ENCODE data around the gene ZNF672.

ZNF672 gene

DNA sequence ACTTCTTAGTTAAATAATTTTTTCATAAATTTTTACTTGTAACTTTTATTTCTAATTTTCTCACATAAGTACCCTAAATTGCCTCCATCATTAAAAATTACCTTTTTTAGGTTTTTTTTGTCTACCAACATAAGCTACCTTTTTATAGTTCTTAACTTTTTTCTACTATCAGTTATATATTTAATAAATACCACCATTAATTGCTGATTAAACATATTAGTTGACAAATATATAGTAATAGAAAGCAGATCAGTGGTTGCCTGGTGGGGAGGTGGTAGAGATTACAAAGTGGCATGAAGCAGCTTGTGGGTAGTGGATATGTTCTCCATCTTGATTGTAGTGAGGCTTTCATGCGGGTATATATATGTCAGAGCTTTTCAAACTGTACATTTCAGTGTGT, 6.2 kb upstream of the ZNF672 start:
- in situ Hi-C loops (cut with MboI; ENCODE audit: low sequenced_read_pairs) = no loop called here

DNA sequence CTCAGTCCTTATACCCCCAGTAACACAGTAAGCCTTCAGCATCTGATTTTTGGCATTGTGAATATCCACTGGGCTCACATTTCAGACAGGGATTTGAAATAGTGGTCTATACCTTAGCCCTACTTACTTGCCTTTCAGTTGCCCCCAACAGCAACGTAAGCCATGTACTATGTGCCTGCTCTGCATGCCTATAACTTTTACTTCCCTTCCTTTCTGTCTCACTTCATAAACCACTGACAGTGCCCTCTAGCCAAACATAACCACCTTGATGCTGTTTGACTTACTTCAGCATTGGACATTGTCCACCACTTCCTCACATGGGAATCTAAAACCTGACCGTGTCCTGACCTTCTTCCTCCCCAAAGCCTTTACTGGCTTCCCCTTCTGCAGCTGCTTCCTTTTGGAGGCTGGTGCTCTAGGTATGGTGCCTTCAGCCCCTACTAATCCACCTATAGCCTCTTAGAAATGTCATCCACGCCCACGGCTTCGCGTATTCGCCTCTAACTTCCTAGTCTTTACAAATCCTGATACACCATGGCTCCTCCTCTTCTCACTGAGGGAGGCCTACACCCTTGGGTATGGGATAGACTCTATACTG, 3.6 kb upstream of the ZNF672 start:
- in situ Hi-C loops (cut with MboI; ENCODE audit: low sequenced_read_pairs) = no loop called here

DNA sequence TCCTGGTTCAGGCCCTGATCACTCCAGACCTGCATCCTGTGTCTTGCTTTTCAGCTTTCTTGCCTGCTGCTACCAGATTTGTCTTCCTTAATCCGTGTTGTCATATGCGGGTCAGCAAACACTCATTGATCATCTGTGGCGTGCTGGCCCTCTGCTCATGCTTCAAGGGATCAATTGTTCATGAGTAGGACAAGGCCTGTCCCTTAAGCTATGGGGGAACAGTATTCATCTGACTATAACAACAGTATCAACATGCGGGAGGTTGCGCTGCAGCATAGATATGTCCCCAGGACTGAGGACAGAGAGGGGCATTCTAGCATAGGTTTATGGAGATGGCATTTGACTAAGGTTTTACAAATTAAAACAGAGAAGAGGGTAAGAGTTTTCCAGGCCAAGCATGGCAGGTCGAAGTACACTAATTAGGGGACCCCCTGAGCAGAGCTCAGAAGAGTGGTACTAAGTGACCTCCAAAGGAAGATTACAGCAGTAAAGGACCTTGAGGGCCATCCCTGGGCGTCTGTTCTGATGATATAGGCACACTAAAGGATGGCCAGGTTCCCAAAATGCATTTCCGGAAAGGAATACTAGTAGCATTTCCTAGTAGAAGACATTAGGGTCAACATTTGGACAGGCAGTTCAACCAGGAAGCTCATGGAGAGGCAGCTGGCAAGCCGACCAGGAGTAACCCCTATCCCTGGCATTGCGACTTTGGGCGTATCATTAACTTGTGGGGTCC, 811 bp upstream of the ZNF672 start:
- in situ Hi-C loops (cut with MboI; ENCODE audit: low sequenced_read_pairs) = no loop called here

DNA sequence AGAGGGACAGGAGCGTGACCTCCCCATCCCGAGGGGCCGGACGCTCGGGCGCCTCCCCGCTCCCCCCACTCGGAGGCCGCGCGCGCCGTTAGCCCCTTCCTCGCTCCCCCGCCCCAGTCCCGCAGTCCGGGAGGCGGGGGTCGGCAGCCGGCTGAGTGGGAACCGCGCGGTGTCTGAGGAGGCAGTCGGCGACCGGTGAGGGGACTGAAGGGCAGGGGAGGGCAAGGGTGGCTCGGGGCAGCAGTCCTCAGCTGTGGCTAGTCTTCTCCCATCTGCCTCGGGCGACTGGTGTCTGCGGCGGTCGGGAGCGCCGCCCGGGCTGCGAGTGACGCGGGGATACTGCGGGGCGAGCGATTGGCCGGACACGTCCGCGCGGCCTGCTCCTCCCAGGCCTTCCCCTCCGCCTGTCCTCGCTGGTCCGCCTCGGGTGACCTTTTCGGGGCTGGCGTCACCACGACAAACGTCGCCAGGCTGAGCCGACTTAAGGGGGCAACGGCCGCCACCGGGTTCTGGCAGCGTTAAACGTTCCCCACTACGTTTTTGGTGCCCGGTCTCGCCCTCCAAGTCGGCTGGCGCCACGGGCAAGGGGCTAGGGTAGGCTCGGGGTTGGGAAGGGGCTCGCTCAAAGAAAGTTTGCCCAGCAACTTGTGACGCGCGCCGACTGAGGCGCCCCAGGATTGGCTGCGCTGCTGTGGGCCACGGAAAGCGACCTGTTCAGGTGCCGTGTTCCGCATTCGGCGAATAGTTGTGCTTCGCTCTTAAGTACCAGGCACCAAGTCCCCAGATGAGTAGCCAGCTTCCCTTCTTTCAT, 538 bp downstream of the ZNF672 start:
- in situ Hi-C loops (cut with MboI; ENCODE audit: low sequenced_read_pairs) = no loop called here

DNA sequence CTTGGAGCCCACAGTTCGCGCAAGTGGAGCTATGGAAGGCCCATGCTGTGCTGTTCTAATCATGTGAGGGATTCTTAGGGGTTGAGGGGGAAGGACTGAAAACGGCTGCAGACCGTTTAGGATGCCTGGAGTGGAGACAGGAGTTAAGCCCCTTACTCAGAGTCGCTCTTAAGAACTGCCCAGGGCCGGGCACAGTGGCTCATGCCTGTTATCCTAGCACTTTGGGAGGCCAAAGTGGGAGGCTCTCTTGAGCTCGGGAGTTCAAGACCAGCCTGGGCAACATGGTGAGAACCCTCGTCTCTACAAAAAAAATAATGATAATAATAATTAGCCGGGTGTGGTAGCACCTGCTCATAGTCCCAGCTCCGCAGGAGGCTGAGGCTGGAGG, 1.1 kb downstream of the ZNF672 start:
- in situ Hi-C loops (cut with MboI; ENCODE audit: low sequenced_read_pairs) = no loop called here

DNA sequence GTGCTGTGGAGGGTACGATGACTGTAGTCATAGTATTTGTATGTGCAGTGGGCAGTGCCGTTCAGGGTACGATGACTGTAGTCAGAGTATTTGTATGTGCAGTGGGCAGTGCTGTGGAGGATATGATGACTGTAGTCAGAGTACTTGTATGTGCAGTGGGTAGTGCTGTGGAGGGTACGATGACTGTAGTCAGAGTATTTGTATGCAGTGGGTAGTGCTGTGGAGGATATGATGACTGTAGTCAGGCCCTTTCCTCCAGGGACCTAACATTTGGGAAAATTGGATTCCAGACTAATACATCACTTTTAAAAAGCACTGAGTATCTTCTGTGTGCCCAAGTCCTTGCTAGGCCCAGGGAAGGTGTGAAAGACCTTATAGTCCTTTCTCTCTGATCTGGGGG, 2.9 kb downstream of the ZNF672 start:
- in situ Hi-C loops (cut with MboI; ENCODE audit: low sequenced_read_pairs) = no loop called here

DNA sequence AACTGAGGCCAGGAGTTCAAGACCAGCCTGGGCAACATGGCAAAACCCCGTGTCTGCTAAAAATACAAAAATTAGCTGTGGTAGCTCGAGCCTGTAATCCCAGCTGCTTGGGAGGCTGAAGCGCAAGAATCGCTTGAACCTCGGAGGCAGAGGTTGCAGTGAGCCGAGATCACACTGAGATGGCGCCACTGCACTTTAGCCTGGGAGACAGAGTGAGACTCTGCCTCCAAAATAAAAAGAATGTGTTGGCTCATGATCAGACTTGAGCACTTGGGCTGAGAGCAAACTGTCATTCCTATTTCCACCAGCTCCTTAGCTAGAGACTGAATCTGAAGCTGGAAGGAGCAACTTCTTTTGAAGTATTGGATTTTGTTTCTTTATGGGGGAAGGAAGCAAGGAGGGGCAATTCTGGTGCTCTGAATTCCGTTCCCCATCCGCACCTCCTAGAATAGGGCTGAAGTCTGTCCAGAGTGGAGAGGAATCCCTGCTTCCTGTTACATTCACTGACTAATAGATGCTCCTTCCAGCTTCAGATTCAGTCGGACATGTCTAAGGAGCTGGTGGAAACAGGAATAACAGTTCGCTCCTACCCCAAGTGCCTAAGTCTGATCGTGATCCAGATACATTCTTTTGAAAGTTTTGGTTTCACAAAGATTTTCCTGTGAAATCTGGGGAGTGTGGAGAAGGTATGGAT, 3.8 kb downstream of the ZNF672 start:
- in situ Hi-C loops (cut with MboI; ENCODE audit: low sequenced_read_pairs) = no loop called here

DNA sequence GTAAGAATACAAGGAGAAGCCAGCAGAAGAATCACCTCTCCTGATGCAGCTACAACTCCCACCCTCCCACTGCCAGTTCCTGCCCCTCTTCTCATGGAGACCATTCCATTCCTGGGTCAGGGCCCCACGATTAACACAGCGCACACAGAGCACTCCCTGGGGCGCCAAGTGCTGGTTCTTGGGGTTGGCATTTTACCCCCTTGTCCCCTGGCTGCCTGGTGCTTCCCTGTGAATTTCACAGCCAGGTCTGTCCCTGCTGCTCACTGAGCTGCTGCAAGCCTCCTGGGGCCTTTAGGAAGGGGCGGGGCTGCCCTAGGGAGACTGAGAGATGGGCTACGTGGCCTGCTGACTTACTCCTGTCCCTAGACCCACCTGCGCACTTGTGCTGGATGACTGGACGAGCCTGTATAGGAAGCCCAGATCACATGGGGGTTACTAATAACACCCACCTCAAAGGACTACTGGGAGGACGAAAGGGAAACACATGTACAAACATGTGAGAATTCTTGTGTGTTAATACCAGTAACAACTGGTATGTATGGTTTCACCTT, 4.8 kb downstream of the ZNF672 start:
- in situ Hi-C loops (cut with MboI; ENCODE audit: low sequenced_read_pairs) = no loop called here

DNA sequence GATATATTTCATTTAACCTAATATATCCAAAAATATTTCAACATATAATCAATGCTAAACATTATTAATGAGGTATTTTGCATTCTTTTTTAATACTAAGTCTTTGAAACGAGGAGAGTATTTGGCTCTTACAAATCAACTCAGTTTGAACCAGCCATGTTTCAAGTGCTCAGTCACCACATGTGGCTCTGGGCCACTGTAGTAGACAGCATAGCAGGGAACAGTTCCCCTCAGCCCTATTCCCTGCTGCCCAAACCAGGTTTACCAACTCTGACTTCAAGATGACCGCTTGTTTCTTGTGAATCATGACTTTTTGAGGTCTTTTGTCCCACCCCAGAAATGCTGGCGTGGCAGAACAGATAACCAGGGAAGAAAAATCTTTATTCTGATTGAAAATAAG, 5.7 kb downstream of the ZNF672 start:
- in situ Hi-C loops (cut with MboI; ENCODE audit: low sequenced_read_pairs) = no loop called here

DNA sequence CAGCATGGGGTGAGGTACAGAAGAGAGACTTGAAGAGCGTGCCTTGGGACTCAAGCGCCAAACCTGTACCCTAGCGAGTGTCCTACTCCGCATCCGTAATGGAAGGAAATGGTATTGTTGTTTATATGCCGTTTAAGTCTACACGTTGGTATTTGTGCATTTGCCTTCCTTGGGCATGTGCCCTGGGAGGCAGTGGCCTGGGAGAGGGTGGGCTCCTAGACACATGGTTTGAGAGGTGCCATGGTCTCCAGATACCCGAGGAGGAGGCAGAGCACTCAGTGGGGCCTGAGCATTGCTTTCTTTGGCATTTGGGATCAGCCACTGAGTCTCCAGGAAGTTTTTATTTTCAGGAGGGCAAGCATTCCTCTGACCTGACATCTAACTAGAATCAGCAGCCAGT, 6.5 kb downstream of the ZNF672 start:
- in situ Hi-C loops (cut with MboI; ENCODE audit: low sequenced_read_pairs) = no loop called here

DNA sequence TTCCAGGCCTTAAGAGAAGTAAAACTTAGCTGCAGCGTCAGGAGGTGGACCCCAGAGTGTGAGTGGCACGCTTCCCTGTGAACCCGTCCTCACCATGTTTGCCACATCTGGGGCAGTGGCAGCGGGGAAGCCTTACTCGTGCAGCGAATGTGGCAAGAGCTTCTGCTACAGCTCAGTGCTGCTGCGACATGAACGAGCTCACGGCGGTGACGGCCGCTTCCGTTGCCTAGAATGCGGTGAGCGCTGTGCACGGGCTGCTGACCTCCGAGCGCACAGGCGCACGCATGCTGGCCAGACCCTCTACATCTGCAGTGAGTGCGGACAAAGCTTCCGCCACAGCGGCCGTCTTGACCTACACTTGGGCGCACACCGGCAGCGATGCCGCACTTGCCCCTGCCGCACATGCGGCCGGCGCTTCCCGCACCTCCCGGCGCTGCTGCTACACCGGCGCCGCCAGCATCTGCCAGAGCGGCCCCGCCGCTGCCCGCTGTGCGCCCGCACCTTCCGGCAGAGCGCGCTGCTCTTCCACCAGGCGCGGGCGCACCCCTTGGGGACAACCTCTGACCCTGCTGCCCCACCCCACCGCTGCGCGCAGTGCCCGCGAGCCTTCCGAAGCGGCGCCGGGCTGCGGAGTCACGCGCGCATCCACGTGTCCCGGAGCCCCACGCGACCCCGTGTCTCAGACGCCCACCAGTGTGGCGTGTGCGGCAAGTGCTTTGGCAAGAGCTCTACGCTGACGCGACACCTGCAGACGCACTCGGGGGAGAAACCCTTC, 9.3 kb downstream of the ZNF672 start:
- in situ Hi-C loops (cut with MboI; ENCODE audit: low sequenced_read_pairs) = no loop called here

DNA sequence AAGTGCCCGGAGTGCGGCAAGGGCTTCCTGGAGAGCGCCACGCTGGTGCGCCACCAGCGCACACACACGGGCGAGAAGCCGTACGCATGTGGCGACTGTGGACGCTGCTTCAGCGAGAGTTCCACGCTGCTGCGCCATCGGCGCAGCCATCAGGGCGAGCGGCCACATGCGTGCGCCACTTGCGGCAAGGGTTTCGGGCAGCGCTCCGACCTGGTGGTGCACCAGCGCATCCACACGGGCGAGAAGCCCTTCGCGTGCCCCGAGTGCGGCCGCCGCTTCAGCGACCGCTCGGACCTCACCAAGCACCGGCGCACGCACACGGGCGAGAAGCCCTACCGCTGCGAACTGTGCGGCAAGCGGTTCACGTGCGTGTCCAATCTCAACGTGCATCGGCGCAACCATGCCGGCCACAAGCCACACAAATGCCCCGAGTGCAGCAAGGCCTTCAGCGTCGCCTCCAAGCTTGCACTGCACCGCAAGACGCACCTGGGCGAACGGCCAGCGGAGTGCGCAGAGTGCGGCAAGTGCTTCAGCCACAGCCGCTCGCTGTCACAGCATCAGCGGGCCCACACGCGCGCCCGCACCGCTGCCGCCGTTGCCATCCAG, 10.0 kb downstream of the ZNF672 start:
- in situ Hi-C loops (cut with MboI; ENCODE audit: low sequenced_read_pairs) = no loop called here

DNA sequence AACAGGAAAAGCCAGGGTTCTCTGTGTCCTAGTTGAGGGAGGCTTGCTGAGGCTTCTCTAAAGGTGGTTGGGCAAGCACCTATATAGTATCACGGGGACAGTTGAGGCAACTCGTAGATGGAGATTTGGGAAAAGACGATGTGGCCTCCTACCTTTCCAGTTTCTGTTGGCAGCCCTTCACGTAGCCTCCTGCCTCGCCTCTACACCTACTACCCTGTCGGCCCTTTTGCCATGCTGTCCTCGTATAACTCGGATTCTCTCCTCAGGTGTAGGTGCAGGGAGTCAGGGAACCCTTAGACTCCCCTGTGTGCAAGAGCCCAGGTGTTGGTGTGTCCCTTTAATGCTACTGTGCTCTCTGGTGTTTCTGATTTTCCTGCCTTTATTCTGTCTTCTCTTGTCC, 10.6 kb downstream of the ZNF672 start:
- in situ Hi-C loops (cut with MboI; ENCODE audit: low sequenced_read_pairs) = no loop called here

DNA sequence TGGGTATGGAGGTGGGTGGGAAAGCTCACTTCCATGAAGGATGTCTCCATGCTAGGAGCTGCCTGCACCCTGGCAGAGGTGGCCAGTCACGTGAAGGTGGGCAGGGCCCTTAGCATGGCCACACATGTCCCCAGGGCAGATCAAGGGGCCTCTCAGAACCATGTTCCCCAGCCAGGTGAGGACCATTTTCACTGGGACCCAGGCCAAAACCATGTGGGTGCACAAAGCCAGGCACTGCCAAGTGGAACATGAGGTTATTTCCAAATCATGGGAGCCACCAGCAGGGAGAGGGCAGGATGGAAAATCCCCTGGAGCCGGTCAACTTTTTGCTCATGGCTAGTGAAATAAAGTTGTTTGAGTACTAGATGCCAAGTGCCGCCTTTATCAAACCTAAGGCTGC, 11.1 kb downstream of the ZNF672 start:
- in situ Hi-C loops (cut with MboI; ENCODE audit: low sequenced_read_pairs) = no loop called here

DNA sequence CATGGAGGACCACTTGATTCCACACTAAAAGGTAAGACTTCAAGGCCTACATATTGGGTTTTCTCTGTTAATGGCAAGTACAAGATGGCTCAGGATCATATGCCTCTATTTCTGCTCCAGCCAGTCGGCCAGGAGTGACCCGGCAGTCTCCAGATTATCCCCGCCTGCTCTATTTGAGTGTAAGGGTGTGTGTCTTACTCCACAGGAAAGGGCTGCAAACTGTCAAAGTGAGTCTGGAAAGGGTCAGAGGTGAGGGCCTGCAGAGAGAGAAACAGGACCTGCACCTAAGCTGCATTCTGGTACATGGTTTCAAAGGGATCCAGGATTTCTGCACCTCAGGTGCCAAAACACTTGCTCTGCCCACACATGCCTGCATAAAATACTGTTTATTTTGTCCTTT, 11.6 kb downstream of the ZNF672 start:
- in situ Hi-C loops (cut with MboI; ENCODE audit: low sequenced_read_pairs) = no loop called here

DNA sequence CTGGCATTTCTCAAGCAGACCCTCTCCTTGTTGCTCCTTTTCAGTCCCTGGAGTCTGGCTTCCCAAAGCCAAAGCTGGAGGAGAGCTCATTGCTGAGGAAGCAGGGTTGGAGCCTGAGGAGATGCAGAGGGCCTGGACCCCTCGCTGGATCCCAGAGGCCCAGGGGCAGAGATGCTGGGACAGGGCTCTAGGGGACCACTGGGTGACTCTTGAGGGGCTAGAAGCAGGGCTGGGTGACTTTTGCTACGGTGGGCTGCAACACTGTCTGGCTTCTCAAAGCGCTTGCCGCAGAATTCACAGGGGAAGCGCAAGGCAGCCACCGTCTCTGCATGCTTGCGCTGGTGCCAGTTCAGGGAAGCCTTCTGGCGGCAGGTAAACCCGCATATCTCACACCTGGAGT, 12.1 kb downstream of the ZNF672 start:
- in situ Hi-C loops (cut with MboI; ENCODE audit: low sequenced_read_pairs) = no loop called here

DNA sequence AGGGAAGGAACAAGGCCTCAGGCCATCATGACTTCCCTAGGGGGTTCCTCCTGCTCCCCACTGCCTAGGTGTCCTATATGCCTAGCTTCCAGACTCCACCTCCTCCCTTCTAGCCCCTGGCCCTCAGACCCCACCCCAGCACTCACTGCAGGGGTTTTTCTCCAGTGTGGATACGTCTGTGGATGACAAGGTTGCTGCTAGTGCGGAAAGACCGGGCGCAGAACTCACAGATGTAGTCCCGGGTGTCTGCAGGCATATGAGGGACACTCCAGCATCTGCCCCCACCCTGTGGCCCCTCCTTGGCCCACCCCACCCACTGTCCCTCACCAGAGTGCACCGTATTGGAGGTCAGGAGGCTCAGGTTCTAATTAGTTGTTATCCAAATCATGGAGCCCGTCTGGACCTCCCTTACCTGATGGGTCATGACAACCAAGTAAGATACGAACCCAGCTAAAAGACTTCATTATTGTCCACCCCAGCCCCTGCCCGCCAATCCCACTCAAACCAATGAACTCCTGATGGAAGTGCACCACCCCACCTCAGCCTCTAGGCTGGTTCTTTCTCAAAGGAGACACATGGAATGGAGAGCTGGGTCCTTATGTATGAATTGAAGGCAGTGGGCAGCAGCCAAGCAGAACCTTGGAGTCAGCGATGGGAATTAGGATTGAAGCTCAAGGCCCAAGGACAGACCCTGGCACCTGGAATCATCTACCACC, 12.7 kb downstream of the ZNF672 start:
- in situ Hi-C loops (cut with MboI; ENCODE audit: low sequenced_read_pairs) = no loop called here

DNA sequence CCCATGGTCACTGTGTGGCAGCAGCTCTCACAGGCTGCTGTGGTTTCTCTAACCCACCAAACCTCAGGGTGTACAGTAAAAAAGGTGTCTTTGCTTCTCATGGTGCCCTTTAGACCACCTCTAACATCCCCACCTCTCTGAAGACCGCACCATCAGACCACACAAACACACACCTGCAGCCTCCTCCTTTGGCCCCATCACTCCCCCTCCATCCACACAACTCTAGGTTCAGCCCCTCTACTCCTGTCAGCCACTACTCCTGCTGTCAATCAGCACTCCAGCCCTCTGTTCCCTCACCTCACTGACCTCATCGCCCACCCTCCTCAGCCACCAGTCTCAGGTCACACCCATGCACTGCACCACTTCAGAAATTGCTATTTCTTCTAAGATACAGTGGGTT, 13.4 kb downstream of the ZNF672 start:
- in situ Hi-C loops (cut with MboI; ENCODE audit: low sequenced_read_pairs) = no loop called here
